Activated effector memory CD4-positive, alpha-beta T cell treated with anti-CD3 and anti-CD28 coated beads, Interleukin-2, amount 50 U/mL, for 16 hours (primary cell): Measurements from ENCODE around the gene HOXB4.
A peak's percentile ranks its signal among the peaks of the same experiment; 100 is the strongest.
"Not testable (repeated sequence)": the region's sequence is repeated elsewhere in the genome, so short reads cannot be mapped to it uniquely, and the experiment has no call there.

Source experiments
- DNase-seq: peaks from one replicate; pipeline ENCODE4 v3.0.0-alpha.2; 2020

HOXB4 gene

GRCh38 chr17:48546137-48546923 is 31.8 kb downstream of the HOXB4 start:
- DNase-seq: no peak

- no peak for DNase-seq
These were observed 32.6 kb downstream of the HOXB4 start for GRCh38 chr17:48545539-48545938.

GRCh38 chr17:48545022-48545375 is 33.2 kb downstream of the HOXB4 start, which contains the start of gene HOXB2:
TSS of gene HOXB2 (minus strand) at chr17:48545109. CDS start at chr17:48544911, 198 bp downstream.
- DNase-seq: no peak

GRCh38 chr17:48544349-48545021 is 33.7 kb downstream of the HOXB4 start:
- DNase-seq: peak; percentile 78

GRCh38 chr17:48543854-48544348 is 34.2 kb downstream of the HOXB4 start:
- peak; percentile 80 for DNase-seq

GRCh38 chr17:48543107-48543853 is 34.9 kb downstream of the HOXB4 start:
- peak; percentile 84 for DNase-seq

- no peak for DNase-seq
These were observed 35.4 kb downstream of the HOXB4 start for GRCh38 chr17:48542698-48543106.

- DNase-seq: peak; percentile 67
These were observed 36.0 kb downstream of the HOXB4 start for GRCh38 chr17:48542114-48542656.

GRCh38 chr17:48541577-48542113 is 36.5 kb downstream of the HOXB4 start:
- peak; percentile 78 for DNase-seq

GRCh38 chr17:48541036-48541576 is 37.0 kb downstream of the HOXB4 start:
- DNase-seq: no peak

GRCh38 chr17:48540213-48540612 is 37.9 kb downstream of the HOXB4 start:
- no peak for DNase-seq

GRCh38 chr17:48539177-48539576 is 39.0 kb downstream of the HOXB4 start:
- no peak for DNase-seq

- DNase-seq: no peak
These were observed 40.8 kb downstream of the HOXB4 start for GRCh38 chr17:48537316-48537715.

- DNase-seq: not testable (repeated sequence)
These were observed 42.2 kb downstream of the HOXB4 start for GRCh38 chr17:48535793-48536559.

- peak; percentile 50 for DNase-seq
These were observed 45.9 kb downstream of the HOXB4 start for GRCh38 chr17:48532261-48532660.

GRCh38 chr17:48530887-48531272 is 47.3 kb downstream of the HOXB4 start, which contains the start of gene HOXB1:
TSS of gene HOXB1 (minus strand) at chr17:48531011. CDS start at chr17:48530904, 107 bp downstream.
- DNase-seq: peak; percentile 49

- DNase-seq: peak; percentile 52
These were observed 47.8 kb downstream of the HOXB4 start for GRCh38 chr17:48530208-48530886.

- DNase-seq: peak; percentile 28
These were observed 48.5 kb downstream of the HOXB4 start for GRCh38 chr17:48529683-48530009.

- DNase-seq: peak; percentile 39
These were observed 49.0 kb downstream of the HOXB4 start for GRCh38 chr17:48528936-48529682.
